Nucleus accumbens (tissue), 56 donors: ENCODE results near the gene IDE.
"Not testable (repeated sequence)": the region's sequence is repeated elsewhere in the genome, so short reads cannot be mapped to it uniquely, and the experiment has no call there.

Experiments
- DNase-seq, 56 donors: peaks; one replicate each; lab custom pipeline; 2025; lab: John Stamatoyannopoulos, UW

Gene IDE

GRCh38 chr10:92430103-92430502 lies 143.8 kb downstream of the IDE start:
- DNase-seq: no peak

- DNase-seq: no peak
Measured at GRCh38 chr10:92421550-92421949, 152.3 kb downstream of the IDE start.

- no peak for DNase-seq
Measured at GRCh38 chr10:92420546-92421275, 153.2 kb downstream of the IDE start.

GRCh38 chr10:92419740-92420545 lies 153.9 kb downstream of the IDE start:
- peak in 6 of 56 donors; percentile 3 to 18 (median 6) for DNase-seq

GRCh38 chr10:92418891-92419290 lies 155.0 kb downstream of the IDE start:
- no peak for DNase-seq

GRCh38 chr10:92418221-92418620 lies 155.7 kb downstream of the IDE start:
- no peak for DNase-seq

- DNase-seq: no peak
Measured at GRCh38 chr10:92413519-92413918, 160.4 kb downstream of the IDE start.

GRCh38 chr10:92413011-92413410 lies 160.9 kb downstream of the IDE start:
- DNase-seq: no peak

GRCh38 chr10:92411406-92411805 lies 162.5 kb downstream of the IDE start:
- no peak for DNase-seq

GRCh38 chr10:92410501-92410900 lies 163.4 kb downstream of the IDE start:
- DNase-seq: no peak

- no peak for DNase-seq
Measured at GRCh38 chr10:92408017-92408361, 165.9 kb downstream of the IDE start.

- peak in 1 of 56 donors; percentile 10 for DNase-seq
Measured at GRCh38 chr10:92407305-92408016, 166.4 kb downstream of the IDE start.

GRCh38 chr10:92405419-92405924 lies 168.4 kb downstream of the IDE start:
- no peak for DNase-seq

GRCh38 chr10:92404612-92405418 lies 169.1 kb downstream of the IDE start:
- no peak for DNase-seq

- DNase-seq: not testable (repeated sequence)
Measured at GRCh38 chr10:92402234-92402633, 171.7 kb downstream of the IDE start.
